ENCODE measurements around the gene PRSS38.

The PRSS38 gene

DNA sequence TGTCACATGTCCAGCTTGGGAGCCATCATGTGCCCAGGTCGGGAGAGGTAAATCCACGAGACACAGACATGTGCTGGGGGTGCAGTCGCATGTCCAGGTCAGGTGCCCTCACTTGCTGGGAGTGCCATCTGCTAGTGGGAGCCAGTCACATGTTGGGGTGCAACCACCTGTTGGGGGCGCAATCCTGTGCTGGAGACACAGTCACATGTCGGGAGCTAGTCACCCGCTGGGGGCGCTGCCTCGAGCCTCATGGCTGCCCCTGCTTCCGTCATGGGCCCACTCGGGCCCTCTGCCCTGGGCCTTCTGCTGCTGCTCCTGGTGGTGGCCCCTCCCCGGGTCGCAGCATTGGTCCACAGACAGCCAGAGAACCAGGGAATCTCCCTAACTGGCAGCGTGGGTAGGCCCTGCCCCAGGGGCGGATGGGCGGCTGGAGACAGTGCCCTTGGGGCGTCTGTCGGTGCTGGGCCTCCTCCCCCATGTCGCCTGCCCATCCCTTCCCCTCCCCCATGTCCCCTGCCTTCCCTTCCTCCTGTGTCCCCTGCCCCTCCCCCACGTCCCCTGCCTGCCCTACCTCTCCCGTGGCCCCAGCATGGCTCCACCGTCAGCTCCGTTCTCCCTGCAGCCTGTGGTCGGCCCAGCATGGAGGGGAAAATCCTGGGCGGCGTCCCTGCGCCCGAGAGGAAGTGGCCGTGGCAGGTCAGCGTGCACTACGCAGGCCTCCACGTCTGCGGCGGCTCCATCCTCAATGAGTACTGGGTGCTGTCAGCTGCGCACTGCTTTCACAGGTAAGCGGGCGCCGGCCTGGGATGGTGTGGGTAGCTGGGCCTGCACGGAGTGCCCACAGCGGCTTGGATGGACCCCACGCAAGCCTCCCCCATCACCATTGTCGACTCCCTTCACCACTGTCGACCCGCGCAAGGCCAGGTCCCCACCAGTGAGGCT is at the start of gene PRSS38:
TSS of gene PRSS38 (plus strand) at position 208 of the 942 bp plus-strand sequence. CDS start at position 250, 42 bp downstream.
- DNase-seq: no peak

- no peak for DNase-seq
Measured at GRCh38 chr1:227766015-227766634, 49.4 kb upstream of the PRSS38 start.

DNA sequence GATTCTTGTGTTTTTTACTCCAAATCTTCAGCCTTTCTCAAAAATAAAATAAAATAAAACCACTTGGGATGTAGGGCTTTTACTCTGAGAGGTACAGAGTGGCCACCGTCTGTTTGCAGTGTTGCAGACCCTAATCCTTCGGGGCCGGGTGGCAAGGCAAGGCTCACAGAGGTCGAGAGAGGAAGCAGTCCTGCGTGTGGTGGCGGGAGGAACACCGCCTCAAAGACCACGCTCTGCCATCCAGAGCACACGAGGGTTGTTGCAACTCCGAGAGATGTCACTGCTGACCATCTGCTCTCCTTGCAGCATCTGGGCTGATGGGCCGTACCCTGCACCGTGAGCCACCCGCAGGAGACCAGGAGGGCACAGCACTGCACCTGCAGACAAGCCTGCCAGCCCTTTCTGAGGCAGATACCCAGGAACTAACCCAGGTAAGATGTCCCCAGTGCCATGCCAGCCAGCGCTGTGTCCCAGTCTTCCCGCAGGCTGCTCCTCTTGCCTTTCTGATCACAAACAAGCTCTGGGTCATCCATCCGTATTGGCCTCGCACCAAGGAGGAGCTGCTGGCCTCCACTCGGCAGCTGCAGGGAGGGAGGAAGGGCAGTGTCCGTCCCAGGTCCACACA is 48.7 kb upstream of the PRSS38 start:
- DNase-seq: no peak

GRCh38 chr1:227767401-227768124 is 47.9 kb upstream of the PRSS38 start:
- no peak for DNase-seq

- DNase-seq: no peak
Measured at GRCh38 chr1:227768125-227768439, 47.4 kb upstream of the PRSS38 start.

DNA sequence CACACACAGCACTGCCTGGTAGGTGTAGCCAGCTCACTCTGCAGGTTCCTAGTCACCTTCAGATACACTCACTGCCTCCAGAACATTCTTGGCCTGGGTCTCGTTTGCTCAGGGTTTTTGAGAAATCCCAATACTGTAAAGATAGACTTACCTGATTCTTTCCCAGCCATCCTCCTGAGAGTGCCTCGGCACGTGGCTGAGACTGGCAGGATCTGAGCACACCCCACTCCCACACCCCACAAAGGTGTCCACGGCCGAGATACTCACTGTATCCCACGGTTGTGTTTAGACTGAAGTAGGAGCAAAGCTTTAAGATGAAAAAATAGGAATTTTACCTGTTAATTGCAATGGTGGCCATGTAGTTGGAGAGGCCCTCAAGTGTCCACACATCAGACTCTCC is 46.8 kb upstream of the PRSS38 start:
- DNase-seq: no peak

DNA sequence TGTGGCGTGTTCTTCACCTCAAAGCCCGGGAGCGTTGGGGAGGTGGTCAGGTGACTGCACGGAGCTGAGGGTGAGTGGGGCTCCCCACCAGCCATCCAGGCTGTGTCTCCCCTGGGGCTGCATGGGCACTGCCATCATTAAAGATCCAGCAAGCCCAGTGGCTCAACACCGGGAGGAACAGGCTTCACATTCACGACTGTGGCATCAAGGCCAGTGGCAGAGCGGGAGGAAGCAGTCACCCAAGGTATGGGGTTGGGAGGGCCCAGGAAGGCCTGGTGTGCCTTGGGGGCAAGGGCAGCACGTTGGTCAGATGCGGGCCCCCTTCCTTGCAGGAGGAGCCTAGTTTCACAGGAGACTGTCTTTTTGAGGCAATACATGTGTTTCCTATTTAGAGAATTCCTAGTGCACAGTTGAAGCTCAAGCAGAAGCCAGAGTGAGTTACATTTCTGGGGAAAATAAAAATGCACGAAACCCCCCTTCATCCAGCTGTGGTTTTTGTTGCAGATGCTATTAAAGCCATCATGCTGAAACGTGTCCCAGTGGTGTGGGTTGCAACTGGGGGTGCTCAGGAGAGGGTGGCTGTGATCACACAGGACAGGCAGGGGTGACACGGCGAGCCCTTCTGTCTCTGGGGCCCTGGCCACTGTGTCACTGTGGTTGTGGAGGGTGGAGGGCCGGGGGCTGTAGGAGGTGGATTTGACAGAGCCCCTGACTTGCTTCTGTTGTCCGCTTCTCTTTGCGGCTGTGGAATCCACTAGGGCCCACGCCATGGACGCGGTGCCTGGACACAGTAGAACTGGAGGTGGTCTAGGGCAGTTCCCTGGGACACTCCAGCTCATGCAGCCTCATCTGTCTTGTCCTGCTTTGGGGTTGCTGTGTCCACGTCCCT is 46.2 kb upstream of the PRSS38 start:
- DNase-seq: no peak

DNA sequence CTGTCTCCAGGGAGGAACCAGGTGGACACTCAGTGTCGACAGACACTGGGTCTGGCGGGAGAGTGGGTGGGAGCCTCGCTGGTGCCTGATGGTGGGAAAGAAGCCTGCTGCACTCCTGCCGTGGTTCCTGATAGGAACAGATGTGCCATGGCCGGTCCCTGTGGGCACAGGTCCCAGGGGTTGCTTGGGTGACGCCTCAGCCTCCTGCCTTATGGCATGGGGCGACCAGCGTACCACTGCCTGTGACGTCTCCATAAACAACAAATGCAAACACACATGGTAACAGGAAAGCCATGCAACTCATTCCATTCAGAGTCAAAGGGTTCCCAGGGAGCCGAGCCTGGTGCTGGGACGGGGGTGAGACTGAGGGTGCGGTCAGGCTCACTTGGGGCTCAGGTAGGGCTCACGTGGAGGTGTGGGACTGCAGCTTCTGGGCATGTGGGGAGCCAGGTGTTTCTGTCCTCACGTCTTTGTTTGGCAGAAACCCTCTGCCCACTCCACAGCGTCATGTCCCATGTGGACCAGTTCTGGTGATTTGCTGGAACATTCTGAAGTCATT is 45.5 kb upstream of the PRSS38 start:
- no peak for DNase-seq

GRCh38 chr1:227770812-227771211 is 44.7 kb upstream of the PRSS38 start:
- no peak for DNase-seq

DNA sequence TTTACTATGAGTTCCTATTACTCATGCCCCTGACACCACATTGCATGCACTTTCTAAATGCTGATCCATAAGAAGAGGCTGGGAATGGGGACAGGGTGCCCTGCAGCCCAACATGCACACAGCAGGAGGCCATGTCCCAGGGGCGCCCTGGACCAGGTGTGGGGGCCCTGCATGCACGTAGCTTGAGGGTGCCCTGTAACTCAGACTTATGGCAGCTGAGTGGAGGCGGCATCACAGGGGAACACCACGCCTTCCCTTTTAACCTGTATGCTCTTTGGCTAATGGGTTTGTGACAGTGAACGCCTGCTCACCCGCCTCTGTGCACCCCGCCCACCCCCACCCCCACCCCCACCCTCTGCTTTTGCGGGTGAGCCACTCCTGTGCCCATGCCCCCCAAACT is 44.1 kb upstream of the PRSS38 start:
- no peak for DNase-seq

- no peak for DNase-seq
Measured at GRCh38 chr1:227771771-227772170, 43.7 kb upstream of the PRSS38 start.

DNA sequence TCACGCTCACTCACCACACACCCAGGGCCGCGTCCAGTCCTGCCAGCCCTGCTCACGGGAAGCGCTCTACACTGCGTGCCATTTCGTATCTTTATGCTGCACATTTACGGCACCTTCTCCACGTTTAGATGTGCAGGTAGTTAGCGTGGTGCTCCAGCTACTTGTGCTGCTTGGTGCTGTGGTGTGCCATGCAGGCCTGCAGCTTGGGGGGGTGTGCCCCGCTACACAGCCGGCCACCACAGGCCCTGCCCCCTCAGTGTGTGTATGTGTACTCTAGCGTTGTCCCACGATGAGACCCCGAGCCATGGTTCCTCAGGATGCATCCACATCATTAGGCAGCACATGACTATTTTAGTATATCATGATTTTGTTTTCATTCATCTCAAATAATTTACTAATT is 41.9 kb upstream of the PRSS38 start:
- DNase-seq: no peak

GRCh38 chr1:227774051-227774731 is 41.3 kb upstream of the PRSS38 start:
- DNase-seq: no peak

DNA sequence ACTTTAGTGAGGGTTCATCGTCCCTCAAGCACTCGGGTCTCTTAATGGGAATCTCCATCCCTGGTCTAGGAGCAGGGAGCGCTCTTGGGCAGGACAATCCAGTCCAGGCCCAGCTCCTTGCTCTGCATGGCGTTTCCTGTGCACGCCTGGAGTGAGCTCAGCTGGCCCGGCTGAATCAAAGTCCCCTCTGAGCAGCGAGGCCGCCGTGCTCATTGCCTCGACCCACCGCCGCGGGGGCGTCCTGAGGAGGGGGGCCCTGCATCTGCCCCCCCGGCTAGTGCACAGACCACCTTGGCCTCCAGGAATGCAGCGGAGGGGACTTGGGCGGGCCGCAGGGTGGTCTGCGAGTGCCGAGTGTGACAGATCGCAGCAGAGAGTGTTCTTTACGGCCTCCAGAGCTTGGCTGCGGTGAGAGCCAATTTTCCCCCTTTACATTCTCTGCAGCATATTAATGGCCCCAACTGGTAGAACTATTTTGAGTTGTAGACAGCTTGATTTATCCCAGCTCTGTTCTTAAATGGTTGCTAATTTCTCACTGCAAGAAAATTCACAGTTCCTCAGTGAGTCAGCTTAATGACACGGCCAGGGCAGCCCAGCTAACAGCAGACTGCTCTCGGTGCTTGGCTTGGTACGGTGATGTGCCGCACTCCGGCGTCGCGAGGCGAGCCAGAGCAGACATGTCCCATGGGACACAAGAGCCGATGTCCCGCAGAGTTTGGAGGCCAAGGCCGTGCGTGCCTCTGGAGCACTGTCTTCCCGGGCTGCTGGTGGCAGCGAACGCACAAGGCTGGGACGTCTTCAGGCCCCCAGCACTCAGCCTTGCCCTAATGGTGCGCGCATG is 40.4 kb upstream of the PRSS38 start:
- no peak for DNase-seq

DNA sequence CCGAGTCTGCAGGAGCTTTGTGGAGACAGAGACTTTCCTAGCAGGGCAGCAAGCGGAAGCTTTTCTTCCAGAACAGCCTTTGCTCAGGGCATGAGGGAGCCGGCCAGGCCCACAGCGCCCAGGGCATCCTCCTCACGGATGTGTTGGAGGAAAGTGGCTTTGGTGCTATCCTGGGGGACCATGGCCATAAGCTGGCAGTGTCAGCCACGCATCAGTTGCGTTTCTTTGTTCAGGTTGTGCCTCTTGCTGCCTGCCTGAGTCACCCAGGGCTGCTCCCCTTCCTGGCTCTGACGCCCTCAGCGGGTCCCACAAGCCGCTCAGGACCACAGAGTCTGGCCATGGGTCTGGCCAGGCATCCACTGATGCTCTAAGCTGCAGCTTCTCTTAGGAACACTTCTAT is 39.6 kb upstream of the PRSS38 start:
- no peak for DNase-seq

DNA sequence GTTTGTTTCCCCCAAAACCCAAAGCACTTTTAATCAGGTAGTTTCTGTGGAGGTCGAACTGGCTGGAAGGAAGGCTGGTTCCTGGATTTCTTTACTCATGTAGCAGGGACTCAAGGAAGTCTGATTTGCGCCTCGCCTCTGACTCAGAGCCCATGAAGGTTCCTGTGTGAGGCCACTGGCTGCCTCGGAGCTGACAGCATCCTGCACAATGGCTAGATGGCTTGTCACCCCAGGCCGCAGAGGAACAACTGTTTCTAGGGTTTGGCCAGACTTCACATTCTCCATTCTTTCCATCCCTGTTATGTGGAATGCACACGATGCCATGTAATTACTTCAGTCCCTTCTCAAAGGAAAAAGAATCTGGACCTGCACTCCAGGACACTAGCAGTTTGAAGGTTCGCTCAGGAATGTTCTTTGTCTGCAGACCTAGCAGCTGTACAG is 39.1 kb upstream of the PRSS38 start:
- no peak for DNase-seq

GRCh38 chr1:227777156-227777555 is 38.3 kb upstream of the PRSS38 start:
- no peak for DNase-seq

DNA sequence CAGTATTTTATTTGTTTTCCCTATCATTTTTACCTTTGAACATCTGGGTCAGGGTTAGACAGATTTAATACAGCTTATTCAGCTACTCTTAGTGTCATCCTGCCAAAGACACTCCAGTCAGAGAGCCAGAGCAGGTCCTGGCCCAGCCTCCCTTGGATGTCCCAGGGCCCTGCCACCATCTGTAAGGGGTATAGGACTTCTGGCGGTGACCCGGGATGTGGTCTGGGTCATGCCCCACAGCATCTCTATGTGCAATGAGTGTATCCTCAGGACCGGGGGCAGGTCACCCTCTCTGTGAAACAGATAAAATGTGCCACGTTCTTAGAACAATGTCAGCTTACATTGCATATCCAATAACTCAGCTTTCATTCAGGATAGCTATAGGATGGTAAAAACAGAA is 37.8 kb upstream of the PRSS38 start:
- no peak for DNase-seq

DNA sequence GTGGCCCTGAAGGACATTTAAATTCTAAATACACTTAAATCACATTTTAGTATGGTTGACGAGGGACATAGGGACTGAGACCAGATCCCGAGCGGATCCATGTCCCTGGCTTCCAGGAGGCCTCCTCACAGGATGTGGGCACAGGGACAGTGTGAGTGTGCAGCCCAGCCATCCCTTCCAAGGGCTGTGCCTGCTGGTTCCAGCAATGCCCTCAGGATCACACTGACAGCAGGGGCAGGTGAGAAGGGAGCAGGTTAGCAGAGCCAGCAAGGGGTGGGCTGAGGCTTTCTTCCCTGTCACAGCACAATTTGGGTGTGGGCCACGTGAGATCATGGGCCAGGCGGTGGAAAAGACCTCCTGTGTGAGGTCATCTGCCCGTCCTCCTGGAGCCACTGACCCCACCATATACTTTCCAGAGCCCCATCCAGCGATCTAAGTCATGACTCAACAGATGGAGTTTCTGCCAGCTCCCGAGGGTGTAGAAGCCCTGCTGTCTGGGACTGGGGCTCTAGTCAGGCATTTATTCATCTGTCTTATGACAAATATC is 37.0 kb upstream of the PRSS38 start:
- no peak for DNase-seq

DNA sequence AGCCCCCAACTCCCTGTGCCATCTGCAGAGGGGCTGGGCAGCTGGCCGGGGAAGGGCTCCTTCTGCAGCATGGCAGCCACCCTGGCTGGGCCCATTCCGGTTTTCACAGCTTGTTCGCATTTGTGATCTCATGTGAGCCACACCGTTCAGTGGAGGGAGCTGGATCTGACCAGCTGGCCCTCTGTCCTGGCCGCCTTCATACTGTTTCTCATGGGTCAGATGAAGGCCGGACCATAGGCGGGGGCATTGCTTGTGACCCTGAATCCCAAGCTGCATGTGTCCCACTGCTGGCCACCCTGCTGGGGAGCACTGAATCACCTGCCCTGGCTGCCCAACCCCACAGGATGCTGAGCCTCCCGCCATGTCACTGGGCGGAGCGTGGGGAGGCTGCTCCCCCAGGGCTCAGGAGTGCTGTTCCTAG is 36.4 kb upstream of the PRSS38 start:
- no peak for DNase-seq

Measured in hematopoietic multipotent progenitor cell treated with erythropoietin and hydrocortisone succinate and interleukin-3 and kit ligand, for 8 days (in vitro differentiated cells).